ENCODE results near the gene ASB12.
"Not testable (repeated sequence)": the region's sequence is repeated elsewhere in the genome, so short reads cannot be mapped to it uniquely, and the experiment has no call there.

The ASB12 gene, protein sequence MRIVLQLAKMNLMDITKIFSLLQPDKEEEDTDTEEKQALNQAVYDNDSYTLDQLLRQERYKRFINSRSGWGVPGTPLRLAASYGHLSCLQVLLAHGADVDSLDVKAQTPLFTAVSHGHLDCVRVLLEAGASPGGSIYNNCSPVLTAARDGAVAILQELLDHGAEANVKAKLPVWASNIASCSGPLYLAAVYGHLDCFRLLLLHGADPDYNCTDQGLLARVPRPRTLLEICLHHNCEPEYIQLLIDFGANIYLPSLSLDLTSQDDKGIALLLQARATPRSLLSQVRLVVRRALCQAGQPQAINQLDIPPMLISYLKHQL

DNA sequence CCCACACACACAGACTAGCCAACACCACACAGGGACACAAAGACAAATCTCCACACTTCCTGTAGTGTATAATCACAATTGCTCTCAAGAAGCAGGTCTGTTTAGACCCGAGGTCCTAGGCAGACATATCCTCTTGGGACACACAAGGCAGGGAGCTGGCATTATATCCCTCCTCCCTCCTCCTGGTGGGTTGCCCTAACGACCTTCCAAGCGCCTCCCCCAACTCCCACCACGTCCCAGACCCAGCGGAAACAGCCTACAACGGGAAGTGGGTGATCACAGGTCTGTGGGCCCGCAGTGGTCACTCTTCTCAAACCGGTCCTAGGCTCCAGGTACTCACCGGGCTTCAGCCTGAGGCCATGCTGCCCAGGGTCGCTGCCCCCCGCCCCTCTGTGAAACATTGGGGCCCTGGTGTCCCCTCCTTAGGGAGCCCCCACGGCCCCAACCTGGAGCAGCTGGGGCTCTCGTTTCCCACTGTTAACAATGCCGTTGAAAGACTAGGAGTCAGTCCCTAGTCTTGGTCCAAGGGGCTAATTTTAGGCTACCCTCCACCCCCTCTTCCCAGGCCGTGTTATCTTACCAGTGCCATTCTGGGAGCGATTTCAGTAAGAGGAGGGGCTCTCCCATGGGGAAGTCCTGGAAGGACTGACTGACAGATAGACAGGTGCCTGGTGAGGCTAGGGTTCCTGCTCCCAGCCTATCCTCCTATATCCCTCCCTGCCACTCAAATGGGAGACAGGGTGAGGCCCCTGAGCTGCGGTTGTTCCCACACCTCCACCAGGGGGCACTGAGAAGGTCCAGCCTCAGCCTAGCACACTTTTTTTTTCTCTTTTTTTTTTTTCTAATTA is at the start of gene ASB12:
Gene ASB12 (minus strand): TSS at position 485 of the 848 bp plus-strand sequence. CDS start 4,957 bp downstream, outside the sequence.
- no peaks in the 10 kb centered on the region for H3K4me1 ChIP-seq
- H2AFZ ChIP-seq = no peak within 1 kb of the TSS
- H3K79me2 ChIP-seq = no peaks in the 10 kb centered on the region
- no peak within 1 kb of the TSS for H3K4me3 ChIP-seq (ENCODE audit: low read depth, low read length)
- no peaks in the 10 kb centered on the region for H3K9me3 ChIP-seq (ENCODE audit: control insufficient read depth, low read length)
- no peaks in the 10 kb centered on the region for H3K36me3 ChIP-seq (ENCODE audit: control insufficient read depth, insufficient read depth, low read length)
- H3K4me2 ChIP-seq (ENCODE audit: low read length) = no peak within 1 kb of the TSS
- H3K27ac ChIP-seq = no peak within 1 kb of the TSS
- H3K9ac ChIP-seq = no peak within 1 kb of the TSS
- TF ChIP-seq, protein P1, sequence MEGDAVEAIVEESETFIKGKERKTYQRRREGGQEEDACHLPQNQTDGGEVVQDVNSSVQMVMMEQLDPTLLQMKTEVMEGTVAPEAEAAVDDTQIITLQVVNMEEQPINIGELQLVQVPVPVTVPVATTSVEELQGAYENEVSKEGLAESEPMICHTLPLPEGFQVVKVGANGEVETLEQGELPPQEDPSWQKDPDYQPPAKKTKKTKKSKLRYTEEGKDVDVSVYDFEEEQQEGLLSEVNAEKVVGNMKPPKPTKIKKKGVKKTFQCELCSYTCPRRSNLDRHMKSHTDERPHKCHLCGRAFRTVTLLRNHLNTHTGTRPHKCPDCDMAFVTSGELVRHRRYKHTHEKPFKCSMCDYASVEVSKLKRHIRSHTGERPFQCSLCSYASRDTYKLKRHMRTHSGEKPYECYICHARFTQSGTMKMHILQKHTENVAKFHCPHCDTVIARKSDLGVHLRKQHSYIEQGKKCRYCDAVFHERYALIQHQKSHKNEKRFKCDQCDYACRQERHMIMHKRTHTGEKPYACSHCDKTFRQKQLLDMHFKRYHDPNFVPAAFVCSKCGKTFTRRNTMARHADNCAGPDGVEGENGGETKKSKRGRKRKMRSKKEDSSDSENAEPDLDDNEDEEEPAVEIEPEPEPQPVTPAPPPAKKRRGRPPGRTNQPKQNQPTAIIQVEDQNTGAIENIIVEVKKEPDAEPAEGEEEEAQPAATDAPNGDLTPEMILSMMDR (IDR thresholded peaks at IDR 0.05) = no peak
- H3K27me3 ChIP-seq (ENCODE audit: control insufficient read depth, insufficient read depth, low read length) = no peaks in the 10 kb centered on the region

DNA sequence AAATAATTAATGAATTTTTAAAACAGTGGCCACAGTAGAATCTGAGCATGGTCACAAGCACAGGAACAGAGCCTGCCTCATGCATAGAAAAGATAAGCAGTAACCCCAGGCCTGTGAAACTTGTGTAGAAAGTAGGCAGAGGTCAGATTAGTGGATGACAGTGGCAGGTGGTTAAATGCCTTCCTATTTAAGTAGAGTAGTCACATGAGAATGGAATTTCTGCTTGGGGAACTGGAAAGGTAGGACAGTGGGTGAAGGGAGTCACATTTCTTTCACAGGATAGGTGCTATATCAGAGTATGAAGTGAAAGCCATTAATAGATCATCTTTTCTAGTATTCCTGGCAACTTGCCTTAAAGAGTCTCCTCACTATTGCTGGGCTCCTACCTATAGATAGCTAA is 34.9 kb upstream of the ASB12 start:
- Histone ChIP-seq H3K4me3 (ENCODE audit: low read depth, low read length) (no peak overlapping the region), H3K27ac (no peak overlapping the region), H3K9me3 (ENCODE audit: control insufficient read depth, low read length) (no peaks in the 10 kb centered on the region), H3K36me3 (ENCODE audit: control insufficient read depth, insufficient read depth, low read length) (no peaks in the 10 kb centered on the region), H3K9ac (no peak overlapping the region), H3K4me2 (ENCODE audit: low read length) (no peak overlapping the region), H2AFZ (no peak overlapping the region), H3K79me2 (no peaks in the 10 kb centered on the region), H3K27me3 (ENCODE audit: control insufficient read depth, insufficient read depth, low read length) (no peaks in the 10 kb centered on the region), H3K4me1 (no peaks in the 10 kb centered on the region)
- TF ChIP-seq, protein P1 (IDR thresholded peaks at IDR 0.05) = no peak

DNA sequence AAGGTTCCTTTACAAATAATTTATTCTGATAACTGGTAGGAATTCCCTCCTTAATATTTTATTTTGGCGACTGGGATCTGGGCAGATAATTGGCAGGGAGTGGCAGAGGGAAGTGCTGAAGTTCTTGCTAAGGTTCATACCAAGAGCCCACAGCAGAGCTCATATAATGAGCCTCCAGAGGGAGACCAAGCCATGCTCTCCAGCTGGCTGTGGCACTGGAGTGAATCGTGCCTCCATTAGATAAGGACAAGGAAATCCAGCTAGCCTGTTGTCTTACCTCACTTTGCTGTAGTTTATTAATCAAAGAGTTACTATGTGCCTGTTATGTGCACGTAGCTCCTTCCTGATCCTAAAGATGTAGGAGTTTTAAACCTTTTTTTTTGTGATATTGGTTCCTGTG is 1.3 kb downstream of the ASB12 start:
- Histone ChIP-seq H3K79me2 (no peaks in the 10 kb centered on the region), H3K4me3 (ENCODE audit: low read depth, low read length) (no peak overlapping the region), H3K4me1 (no peaks in the 10 kb centered on the region), H3K4me2 (ENCODE audit: low read length) (no peak overlapping the region), H3K9me3 (ENCODE audit: control insufficient read depth, low read length) (no peaks in the 10 kb centered on the region), H3K36me3 (ENCODE audit: control insufficient read depth, insufficient read depth, low read length) (no peaks in the 10 kb centered on the region), H3K27me3 (ENCODE audit: control insufficient read depth, insufficient read depth, low read length) (no peaks in the 10 kb centered on the region), H2AFZ (no peak overlapping the region), H3K27ac (no peak overlapping the region), H3K9ac (no peak overlapping the region)
- TF ChIP-seq, protein P1 (IDR thresholded peaks at IDR 0.05) = no peak

DNA sequence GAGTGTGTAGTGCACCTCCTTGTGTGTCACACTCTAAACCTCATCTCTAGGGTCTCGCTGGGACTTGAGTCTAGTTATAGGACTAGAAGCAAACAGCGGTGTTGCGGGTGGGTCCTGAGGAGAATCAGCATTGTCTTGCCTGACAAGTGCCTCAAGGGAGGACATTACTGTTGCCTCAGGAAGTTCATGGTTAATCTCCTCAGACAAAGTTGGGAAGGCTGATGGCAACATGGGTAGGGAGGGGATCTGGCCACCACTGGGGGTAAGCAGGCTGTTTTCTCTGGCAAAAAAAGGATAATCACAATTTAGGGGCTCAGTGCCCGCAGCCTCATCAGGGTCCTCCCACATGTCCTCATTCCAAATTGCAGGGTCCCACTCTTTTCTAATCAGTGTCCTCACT is 12.4 kb downstream of the ASB12 start:
- no peaks in the 10 kb centered on the region for H3K27me3 ChIP-seq (ENCODE audit: control insufficient read depth, insufficient read depth, low read length)
- TF ChIP-seq, protein P1 (IDR thresholded peaks at IDR 0.05) = no peak
- no peak overlapping the region for H3K9ac ChIP-seq
- H3K4me1 ChIP-seq = no peaks in the 10 kb centered on the region
- H3K36me3 ChIP-seq (ENCODE audit: control insufficient read depth, insufficient read depth, low read length) = no peaks in the 10 kb centered on the region
- H3K27ac ChIP-seq = no peak overlapping the region
- no peaks in the 10 kb centered on the region for H3K9me3 ChIP-seq (ENCODE audit: control insufficient read depth, low read length)
- H3K4me3 ChIP-seq (ENCODE audit: low read depth, low read length) = no peak overlapping the region
- no peak overlapping the region for H2AFZ ChIP-seq
- no peaks in the 10 kb centered on the region for H3K79me2 ChIP-seq
- no peak overlapping the region for H3K4me2 ChIP-seq (ENCODE audit: low read length)

DNA sequence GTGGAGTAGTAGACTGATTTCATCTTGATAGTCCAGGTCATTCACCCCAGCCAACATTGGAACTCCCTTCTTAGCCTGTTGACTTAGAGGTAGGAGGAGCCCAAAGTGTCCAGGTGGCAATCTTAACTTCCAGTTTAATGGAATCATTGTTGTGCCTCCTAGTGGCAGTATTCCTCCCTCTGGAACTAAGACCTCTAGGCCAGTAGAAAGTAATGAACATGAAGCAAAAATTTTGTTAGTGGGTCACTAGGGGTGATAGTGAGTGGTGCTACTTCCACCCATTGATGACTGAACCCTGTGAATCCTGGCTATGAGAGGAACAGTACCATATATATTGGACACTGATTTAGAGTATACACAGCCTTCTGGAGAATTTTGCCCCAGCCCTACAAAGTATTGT is 16.4 kb downstream of the ASB12 start:
- not testable (repeated sequence) for H3K36me3 ChIP-seq (ENCODE audit: control insufficient read depth, insufficient read depth, low read length); H3K9ac ChIP-seq; H3K4me2 ChIP-seq (ENCODE audit: low read length); H3K4me1 ChIP-seq; H3K27me3 ChIP-seq (ENCODE audit: control insufficient read depth, insufficient read depth, low read length); H2AFZ ChIP-seq; H3K27ac ChIP-seq; H3K4me3 ChIP-seq (ENCODE audit: low read depth, low read length); H3K9me3 ChIP-seq (ENCODE audit: control insufficient read depth, low read length); H3K79me2 ChIP-seq
